ENCODE data around the gene MINDY4.

The MINDY4 gene

DNA sequence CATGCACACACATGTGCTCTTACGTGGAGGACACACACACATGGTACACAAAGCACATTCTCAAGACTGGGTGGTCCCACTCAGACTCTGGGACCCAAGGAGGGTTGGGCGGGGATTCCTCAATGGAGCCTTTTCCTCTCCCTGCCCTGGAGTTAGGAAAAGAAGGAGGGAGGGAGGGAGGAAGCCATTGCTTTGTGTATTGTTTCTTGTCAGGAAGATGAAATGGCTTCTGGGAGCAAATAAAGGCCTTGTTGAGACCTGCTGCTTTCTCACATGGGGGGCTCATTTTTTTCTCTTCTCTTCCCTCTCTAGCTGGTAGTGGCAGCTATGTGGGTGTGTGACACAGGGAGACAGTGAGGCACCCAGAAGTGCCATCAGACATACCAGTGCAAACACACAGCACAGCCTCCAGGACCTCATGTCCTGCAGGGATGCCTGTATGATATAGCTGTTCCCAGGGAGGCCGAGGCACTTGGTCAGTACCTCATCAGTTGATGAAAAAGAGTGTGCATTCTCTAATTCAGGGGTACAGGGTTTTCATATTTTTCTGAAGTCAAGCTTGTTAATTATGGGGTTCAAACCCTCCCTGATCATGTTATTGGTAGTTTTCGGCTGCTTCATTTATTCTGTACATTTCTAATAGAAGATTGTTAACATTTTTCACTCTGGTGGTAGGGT, 146.1 kb downstream of the MINDY4 start:
- no peak for DNase-seq (ENCODE audit: low spot score)

DNA sequence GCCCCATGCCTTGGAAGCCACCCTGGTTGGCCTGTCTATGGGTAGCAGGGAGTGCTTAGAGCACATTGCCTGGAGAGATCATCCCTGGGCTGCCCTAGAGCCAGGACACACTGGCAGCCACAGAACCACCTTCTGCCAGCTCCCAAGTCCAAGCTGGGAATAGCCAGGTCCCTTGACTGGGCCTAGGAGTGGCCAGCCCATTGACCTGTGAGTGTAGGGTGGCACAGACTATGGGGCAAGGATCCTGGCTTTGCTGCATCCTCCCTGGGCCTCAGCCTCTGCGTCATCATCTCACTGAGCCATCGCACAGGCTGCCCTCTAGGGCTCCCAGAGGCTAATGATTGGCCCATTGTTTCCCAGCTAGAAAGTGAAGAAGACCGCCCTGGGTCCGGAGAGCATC, 147.5 kb downstream of the MINDY4 start:
- DNase-seq (ENCODE audit: low spot score): no peak

DNA sequence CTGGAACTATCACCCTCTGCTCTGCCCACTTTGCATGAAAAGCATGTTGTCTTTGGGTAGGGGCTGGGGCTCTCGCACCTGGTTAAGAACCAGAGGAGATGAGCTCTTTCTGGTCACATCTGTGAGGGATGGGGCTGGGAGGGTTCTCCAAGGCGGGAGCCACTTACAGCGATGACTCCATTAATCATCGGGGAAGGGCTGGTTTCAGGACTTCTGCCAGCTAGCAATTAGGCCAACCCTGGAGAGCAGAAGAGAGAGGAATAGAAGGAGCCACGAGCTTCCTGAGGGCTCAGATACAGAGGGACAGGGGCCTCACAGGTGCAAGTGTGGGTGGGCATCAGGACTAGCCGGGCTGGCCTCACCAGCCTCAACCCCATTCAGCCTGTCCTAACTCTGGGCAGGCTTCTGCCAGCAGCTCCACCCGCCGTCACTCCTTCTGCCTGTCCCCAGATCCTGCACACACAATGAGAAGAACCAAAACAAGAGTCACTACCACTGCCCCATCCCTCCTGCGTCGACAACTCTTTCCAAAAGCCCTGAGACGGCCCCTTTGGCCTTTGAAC, 148.9 kb downstream of the MINDY4 start:
- DNase-seq (ENCODE audit: low spot score): no peak

DNA sequence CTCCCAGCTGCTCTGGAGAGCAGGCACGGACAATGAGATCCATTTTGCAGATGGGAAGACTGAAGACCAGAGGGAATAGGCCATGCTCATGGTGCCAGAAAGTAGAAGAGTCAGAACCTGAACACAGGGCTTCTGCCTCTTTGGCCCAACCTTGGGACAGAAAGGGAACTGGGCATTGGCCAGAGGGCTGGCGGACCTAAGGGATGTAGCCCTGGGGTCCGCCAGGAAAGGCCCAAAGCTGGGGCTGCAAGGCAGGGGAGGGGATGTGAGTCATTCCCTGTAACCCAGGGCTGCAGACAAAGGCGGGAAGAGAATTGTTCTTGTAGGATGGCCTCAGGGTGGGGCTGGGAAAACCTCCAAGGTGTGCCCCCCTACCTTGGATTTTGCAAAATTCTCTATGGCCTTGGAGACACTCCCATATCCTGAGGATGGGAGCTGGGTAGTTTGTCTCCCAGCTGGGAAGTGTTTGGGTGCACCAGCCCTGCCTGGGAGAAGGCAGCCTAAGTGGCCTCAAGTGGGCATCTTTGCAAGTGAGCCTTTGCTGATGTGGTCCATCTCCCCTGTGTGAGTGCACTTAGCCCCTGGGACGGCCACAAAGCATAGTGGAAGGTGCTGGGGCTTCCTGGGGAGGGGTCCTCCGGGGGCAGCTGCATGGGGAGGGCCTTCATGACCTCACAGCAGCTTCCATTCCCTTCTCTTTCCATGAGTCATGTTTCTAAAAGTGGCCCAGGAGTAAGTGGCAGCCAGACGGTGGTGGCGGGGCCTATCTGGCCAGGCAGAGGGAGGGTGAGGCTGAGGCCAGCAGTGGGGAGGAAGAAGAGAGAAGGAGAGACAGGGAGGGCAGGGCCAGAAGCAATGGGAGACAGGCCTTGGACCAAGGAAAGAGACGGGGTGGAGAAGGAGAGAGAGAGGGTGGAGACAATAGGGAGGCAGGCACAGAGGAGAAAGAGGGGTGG, 149.6 kb downstream of the MINDY4 start:
- DNase-seq (ENCODE audit: low spot score): peak; percentile 79

DNA sequence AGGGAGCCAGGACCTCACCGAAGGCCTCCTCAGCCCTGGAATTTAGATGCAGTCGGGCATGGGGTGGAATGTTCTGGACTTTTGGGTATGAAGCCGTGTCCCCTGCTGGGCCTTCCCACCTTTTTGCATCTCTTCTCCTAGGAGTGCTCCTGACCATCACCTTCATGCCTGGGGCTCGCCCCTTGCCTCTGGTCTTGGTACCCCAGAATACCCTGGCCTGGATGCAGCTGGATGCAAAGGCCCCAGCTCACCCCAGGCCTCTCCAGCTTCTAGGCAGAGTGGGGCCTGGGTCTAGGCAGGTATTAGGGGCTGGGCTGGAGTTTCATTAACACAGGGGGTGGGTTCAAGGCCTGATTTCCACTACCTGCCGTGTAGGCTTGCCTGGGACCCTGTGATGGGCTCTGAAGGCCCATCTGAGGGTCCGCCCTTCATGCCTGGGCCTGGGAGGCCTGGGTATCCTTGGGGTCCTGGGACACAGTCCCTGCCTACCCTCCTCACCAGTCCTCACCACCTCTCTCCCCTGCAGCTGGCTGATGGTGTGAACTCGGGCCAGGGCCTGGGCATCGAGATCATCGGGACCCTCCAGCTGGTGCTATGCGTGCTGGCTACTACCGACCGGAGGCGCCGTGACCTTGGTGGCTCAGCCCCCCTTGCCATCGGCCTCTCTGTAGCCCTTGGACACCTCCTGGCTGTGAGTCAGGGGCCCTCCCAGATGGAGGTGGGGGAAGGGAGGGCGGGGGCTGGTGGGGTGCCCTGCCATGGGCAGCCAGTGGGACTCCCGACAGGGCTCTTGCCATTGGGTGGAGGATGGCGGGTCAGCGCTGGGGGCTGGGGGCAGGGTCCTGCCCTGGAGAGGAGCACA, 150.6 kb downstream of the MINDY4 start:
- DNase-seq (ENCODE audit: low spot score): no peak

DNA sequence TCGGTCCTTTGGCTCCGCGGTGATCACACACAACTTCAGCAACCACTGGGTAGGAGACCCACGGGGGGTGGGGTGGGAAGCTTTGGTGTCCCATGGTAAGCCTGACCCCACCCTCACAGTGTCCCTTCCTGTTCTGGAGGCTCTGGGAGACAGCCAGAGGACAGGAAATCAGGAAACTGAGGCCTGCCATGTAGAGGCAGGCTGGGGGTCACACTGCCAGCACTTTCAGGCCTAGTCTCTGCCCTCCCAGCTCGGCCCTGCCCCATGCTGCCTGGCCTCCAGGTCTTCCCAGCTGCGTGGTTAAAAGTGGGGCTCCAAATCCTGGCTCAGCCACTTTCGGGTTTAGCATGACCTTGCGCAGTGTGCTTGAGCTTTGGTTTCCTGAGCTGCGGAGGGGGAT, 151.4 kb downstream of the MINDY4 start:
- no peak for DNase-seq (ENCODE audit: low spot score)

DNA sequence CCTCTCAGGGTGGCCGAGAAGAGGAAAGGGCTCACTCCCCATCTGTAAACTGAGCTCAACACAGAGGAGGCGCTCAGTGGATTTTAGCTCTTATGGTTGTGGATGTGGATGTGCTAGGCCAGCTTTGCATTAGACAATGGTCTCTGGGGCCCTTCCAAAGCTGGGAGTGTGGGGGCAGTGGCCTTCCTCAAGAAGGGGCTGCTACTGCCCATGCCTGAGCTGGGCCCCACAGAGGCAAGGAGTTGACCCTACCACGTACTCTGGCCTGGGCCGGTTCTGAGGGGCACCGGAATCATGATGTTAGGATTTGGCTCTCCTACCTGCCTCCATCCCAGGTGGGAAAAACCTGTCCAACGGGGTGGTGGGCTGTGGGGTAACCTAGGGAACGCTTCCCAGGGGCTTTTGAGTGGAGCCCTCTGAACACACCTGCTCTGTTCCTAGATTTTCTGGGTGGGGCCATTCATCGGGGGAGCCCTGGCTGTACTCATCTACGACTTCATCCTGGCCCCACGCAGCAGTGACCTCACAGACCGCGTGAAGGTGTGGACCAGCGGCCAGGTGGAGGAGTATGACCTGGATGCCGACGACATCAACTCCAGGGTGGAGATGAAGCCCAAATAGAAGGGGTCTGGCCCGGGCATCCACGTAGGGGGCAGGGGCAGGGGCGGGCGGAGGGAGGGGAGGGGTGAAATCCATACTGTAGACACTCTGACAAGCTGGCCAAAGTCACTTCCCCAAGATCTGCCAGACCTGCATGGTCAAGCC, 152.0 kb downstream of the MINDY4 start:
- no peak for DNase-seq (ENCODE audit: low spot score)

DNA sequence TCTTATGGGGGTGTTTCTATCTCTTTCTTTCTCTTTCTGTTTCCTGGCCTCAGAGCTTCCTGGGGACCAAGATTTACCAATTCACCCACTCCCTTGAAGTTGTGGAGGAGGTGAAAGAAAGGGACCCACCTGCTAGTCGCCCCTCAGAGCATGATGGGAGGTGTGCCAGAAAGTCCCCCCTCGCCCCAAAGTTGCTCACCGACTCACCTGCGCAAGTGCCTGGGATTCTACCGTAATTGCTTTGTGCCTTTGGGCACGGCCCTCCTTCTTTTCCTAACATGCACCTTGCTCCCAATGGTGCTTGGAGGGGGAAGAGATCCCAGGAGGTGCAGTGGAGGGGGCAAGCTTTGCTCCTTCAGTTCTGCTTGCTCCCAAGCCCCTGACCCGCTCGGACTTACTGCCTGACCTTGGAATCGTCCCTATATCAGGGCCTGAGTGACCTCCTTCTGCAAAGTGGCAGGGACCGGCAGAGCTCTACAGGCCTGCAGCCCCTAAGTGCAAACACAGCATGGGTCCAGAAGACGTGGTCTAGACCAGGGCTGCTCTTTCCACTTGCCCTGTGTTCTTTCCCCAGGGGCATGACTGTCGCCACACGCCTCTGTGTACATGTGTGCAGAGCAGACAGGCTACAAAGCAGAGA, 152.7 kb downstream of the MINDY4 start:
- no peak for DNase-seq (ENCODE audit: low spot score)

DNA sequence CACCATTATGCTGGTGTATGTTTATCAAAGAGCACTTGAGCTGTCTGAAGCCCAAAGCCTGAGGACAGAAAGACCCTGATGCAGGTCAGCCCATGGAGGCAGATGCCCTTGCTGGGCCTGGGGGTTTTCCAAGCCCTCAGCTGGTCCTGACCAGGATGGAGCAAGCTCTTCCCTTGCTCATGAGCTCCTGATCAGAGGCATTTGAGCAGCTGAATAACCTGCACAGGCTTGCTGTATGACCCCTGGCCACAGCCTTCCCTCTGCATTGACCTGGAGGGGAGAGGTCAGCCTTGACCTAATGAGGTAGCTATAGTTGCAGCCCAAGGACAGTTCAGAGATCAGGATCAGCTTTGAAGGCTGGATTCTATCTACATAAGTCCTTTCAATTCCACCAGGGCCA, 153.4 kb downstream of the MINDY4 start:
- no peak for DNase-seq (ENCODE audit: low spot score)

DNA sequence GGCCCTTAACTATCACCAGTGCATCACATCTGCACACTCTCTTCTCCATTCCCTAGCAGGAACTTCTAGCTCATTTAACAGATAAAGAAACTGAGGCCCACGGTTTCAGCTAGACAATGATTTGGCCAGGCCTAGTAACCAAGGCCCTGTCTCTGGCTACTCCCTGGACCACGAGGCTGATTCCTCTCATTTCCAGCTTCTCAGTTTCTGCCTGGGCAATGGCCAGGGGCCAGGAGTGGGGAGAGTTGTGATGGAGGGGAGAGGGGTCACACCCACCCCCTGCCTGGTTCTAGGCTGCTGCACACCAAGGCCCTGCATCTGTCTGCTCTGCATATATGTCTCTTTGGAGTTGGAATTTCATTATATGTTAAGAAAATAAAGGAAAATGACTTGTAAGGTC, 153.9 kb downstream of the MINDY4 start:
- DNase-seq (ENCODE audit: low spot score): no peak

DNA sequence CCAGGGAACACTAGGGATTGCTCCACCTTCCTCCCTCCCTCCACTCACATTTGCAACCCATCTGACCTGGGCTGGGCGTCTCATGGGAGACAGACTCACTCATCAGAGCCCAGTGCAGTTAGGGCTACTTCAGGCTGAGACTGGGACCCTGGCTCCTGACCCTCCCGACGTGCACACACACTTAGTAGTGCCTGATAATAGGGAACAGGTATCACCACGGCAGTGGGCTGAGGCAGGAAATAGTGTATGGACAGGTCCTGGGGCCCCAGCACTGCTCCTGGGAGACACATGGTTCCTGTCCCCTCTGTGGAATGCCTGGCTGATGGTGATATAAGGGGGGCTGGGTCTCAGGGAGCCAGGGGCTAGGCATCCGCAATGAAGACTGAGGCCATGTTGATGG, 154.7 kb downstream of the MINDY4 start:
- no peak for DNase-seq (ENCODE audit: low spot score)

DNA sequence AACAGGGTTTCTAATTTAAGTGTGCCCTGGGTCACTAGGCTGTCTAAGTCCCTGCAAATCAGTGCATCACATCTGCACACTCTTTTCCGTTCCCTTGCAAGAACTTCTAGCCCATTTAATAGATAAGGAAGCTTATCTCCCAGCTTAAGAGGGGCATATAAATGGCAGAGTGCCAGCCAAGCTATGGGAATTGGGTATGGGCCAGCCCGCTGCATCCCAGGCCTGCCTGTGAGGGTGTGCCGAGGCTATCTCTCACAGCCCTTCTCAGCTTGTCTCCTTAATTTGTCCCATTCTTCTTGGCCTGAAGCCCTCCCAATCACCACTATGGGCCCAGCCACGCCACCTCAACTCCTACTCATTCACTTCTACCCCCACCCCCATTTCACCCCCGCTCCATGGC, 155.1 kb downstream of the MINDY4 start:
- no peak for DNase-seq (ENCODE audit: low spot score)

DNA sequence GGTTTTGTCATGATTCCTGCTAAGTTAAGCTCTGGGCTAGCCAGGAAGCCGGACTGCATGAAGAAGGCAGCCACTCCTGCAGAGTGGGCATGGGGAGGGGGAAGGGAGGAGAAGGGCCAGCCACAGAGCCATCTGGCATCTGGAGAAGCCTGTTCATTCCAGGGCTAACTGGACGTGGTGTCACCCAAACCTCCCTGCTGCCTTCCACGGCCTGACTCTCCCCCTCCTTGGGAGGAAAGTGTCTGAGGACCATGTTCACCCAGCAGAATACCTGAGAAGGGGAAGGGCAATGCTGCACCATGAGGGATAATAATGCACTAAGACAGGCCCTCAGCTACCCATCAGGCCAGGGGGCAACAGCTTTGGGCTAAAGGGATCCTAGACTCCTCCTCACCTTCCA, 155.8 kb downstream of the MINDY4 start:
- no peak for DNase-seq (ENCODE audit: low spot score)

DNA sequence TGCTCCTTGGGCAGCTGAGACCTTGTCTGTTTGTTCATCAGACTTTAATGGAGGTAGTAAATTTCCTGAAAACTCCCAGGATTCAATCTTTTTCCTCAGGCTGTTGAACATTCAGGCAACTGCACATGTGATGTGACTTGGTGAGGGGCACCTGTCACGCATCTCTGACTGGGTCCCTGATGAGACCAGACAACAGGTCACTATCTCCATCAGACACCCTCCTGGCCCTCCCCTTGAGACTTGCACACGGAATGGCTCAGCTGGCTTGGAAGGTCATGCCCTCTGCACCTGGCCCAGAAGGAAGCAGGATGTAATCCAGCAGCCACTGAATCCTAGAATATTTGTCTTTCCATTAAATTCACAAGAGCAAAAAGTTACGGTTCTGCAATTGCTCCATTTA, 156.3 kb downstream of the MINDY4 start:
- DNase-seq (ENCODE audit: low spot score): no peak

DNA sequence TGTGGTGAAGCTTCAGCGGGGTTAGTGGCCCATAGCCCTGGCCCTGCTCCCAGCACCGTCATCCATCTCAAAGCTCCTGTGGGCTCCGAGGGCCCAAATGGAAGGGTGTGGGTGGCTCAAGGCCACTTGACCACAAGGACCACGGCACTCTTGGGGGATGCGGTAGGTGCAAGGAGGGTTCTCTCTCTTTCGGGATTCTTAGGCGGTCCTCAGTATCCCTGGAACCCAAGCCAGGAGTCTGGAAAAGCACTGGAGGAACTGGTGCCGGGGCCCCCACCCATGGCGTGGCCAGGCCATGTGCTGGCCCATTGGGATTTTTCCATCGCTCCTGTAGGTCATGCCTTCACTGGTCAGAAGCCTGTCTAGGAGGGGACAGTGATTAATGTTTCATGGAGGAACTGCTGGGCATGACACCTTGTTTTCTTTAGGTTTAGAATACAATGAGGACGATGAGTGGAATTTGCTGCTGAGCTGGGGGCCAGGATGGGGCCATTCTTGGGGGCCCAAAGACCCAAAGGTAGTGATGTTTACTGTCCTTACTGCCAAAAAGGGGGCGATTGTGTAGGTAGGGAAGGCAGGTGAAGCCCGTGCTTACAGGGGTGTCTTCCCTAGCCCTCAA, 157.1 kb downstream of the MINDY4 start:
- DNase-seq (ENCODE audit: low spot score): no peak

DNA sequence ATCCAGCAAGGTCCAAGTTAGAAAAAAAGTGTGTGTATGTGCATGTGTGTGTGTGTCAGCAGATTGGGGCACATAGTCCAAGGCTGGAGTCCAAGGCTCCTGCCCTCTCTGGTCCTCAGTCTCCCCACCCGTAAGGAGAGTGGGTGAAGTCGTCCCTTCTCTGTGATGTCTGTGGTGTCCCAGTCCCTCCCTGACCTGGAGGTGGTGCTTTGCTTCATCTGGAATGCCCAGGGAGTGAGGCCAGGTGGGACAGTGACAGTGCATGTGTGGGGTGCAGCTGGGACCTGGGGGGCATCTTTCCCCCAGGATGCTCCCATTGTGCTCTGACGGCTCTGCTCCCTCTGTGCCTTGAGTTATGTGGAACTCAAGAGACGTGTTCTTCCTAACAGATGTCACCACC, 158.5 kb downstream of the MINDY4 start:
- DNase-seq (ENCODE audit: low spot score): no peak

DNA sequence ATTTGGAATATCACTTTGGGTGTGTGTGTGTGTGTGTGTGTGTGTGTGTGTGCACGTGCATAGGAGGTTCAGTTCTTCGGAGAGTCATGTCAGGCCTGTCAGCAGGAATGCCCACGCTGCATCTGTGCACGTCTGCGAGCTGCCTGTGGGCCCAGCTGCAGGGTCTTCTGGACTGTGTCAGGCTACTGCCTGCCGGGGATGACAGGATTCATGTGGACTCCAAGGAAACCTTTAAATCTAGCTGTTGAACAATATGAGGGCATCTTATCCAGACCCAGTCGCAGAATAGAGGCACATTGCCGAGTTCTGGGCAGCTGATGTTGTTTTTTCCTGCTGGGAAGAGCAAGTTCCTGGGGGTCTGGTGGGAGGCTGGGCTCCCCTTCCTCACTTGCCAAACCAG, 159.4 kb downstream of the MINDY4 start:
- DNase-seq (ENCODE audit: low spot score): no peak

DNA sequence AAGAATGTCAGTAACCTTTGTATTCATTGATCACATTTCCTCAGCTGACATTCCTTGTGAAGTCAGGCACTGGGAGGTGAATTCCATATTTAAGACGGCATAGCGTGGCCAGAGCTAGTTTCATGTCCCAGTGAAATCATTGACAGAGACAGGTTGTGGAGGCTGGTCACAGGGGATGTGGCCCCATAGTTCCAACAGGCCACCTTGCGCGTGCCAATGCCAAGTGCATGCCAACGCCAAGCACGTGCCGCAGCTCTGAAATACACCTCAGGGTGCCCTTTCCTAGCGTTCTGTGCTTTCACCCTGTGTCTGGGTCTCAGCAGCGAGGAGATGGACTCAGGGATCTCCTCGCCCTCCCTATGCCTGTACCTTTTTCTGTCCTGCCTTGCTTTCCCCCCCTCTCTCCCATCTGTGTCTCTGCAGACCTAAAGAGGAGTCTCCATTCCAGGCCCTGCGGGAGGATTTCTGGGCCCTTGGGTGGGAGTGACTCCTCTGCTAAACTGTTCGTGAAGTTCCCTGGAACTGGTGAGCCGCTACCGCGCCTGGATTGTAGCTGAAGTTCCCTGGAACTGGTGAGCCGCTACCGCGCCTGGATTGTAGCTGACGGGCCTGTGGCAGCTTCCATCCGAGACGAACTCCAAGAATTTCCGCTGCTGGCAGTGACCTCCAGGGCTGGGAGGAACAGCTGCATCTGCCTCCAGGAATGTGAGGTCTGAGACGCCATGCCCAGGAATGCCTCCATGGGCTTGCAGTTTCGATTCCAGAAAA, 160.1 kb downstream of the MINDY4 start:
- no peak for DNase-seq (ENCODE audit: low spot score)

DNA sequence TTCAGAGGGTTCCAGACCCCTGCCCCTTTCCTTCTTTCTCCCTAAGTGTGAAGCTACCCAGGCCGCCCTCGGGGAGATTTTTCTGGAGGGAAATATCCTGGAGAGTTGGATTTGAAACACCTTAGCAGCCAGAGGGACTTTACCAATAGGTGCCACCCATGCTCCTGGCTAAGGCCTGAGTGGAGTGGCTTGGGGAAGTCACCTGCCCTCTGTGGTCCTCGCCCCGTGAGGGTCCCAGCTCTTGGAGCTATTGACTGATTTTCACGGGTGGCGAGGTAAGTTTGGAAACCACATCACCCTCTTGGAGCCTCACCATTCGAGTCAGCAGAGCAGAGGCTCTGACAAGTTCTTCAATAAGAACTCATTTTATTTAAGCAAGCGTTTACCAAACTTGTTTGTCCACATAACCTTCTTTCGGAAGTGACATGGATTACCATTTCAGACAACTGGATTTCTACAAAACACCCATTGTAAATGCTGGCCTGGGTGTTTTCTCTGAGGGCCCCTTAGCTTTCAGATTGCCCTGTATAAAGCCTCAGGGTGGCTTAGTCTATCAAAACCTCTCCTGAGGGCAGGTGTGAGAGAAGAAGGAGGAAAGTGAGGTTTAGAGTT, 160.8 kb downstream of the MINDY4 start:
- DNase-seq (ENCODE audit: low spot score): no peak
